Ascending aorta (tissue), 2 donors: Measurements from ENCODE around the gene COLEC12. TPM values are rescaled to one million over a fixed set of nuclear protein-coding genes. Genes with fewer than 3 reads are reported as not detected.
"Not testable (repeated sequence)": the region's sequence is repeated elsewhere in the genome, so short reads cannot be mapped to it uniquely, and the experiment has no call there.

Experiments
- DNase-seq, 2 donors: peaks; one replicate each; pipeline ENCODE4 v3.0.0-alpha.2; 2019; ENCODE audit warnings: low spot score in 2 of 2
- H3K27ac ChIP-seq, 2 donors: fragments of 200-600 bp; sonication (generic); one replicate each; pipeline ENCODE4 v1.5.1; 2016 to 2017; ENCODE audit warnings: mild to moderate bottlenecking in 1 of 2
- H3K27me3 ChIP-seq: fragments of 200-600 bp; sonication (generic); one replicate; pipeline ENCODE4 v1.5.1; 2017
- H3K36me3 ChIP-seq, 2 donors: fragments of 200-600 bp; sonication (generic); one replicate each; pipeline ENCODE4 v1.5.1; 2016
- H3K4me1 ChIP-seq, 2 donors: fragments of 200-600 bp; sonication (generic); one replicate each; pipeline ENCODE4 v1.5.1; 2016 to 2017; ENCODE audit warnings: mild to moderate bottlenecking in 1 of 2
- H3K4me3 ChIP-seq, 2 donors: fragments of 200-600 bp; sonication (generic); one replicate each; pipeline ENCODE4 v1.5.1; 2016 to 2017; ENCODE audit warnings: mild to moderate bottlenecking in 1 of 2
- H3K9me3 ChIP-seq, 2 donors: fragments of 200-600 bp; sonication (generic); one replicate each; pipeline ENCODE4 v1.5.1; 2016
- intact Hi-C: fragments of 100-400 bp; cut with DNase I; formaldehyde crosslinking; loops from one replicate; pipeline ENCODE4 v1.15.1; 2023
- total RNA-seq: library from RNA; depleted of rRNA; stranded (reverse); fragments of >200 nt; gene quantifications from one replicate; pipeline ENCODE4 v1.1.0, GENCODE V29; 2016
- TF ChIP-seq, protein P1 (sequence below), 3 experiments: fragments of 200-600 bp in 2 of 3; fragments of 450-650 bp in 1 of 3; sonication (generic) in 2 of 3; IDR thresholded peaks; one replicate each; pipeline ENCODE4 v1.5.1; 2016 to 2019; ENCODE audit warnings: antibody characterized with exemption in 3 of 3, mild to moderate bottlenecking in 1 of 3, moderate library complexity in 1 of 3

COLEC12 gene
- total RNA-seq, 1 donor from 2014 or later, result 9.5 TPM

DNA sequence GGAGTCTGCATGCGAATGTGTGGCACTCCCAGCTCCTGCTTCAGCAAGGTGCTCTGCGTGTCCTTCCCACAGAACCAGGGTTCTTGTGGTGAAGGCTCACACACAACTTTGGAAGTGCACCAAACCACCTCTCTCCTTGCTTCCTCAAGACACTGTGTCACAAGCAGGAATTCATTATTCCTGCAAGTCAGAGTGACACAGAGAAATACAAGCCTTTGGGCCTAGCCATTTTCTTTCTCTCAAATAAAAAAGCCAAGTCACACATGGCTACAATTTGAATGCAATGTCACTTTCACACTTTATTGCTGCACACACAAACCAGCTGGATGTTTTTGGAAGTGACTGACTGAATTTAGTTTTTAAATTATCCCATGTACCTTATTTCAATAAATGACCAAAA is 202.6 kb downstream of the COLEC12 start:
- intact Hi-C loops, result no loop called here
- TF ChIP-seq, protein P1, sequence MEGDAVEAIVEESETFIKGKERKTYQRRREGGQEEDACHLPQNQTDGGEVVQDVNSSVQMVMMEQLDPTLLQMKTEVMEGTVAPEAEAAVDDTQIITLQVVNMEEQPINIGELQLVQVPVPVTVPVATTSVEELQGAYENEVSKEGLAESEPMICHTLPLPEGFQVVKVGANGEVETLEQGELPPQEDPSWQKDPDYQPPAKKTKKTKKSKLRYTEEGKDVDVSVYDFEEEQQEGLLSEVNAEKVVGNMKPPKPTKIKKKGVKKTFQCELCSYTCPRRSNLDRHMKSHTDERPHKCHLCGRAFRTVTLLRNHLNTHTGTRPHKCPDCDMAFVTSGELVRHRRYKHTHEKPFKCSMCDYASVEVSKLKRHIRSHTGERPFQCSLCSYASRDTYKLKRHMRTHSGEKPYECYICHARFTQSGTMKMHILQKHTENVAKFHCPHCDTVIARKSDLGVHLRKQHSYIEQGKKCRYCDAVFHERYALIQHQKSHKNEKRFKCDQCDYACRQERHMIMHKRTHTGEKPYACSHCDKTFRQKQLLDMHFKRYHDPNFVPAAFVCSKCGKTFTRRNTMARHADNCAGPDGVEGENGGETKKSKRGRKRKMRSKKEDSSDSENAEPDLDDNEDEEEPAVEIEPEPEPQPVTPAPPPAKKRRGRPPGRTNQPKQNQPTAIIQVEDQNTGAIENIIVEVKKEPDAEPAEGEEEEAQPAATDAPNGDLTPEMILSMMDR (IDR thresholded peaks at IDR 0.05), result no peak

DNA sequence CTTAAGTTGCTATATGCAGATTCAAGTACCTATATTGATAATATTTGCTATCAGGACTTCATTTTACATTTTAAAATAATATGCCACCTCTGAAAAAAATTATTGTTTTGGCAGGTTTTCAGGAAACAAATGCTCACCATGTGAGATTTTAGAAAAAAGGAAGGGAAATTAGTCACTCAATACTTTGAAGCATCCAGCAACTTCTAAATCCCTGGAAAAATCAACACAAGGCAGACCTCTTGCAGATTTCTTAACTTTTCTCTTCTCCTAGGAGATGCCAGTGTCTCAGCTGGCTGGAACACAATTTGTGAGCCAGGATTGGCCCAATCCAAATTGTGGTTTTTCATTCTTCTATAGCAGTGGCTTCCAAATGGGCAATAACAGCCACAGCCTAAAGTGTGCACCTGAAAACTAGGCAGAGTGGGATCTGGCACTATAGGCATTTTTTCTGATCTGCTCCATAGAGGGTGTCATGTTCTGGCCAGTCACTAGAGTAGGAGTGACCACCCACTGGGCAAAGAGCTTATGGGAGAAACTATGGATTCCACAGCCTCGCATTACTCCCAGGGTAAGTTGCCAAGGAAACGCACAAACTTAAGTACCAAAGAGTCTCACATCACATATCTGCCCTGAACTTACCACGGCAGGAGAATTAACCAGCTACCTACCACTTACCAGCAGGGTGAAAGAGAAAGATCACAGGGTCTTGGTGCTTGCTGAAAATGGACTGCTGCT is 204.6 kb downstream of the COLEC12 start:
- Histone ChIP-seq H3K36me3 (no peaks in the 10 kb centered on the region), H3K27ac (peak overlapping the region in 1 of 2 donors; percentile 25), H3K4me1 (peaks cover 0 to 6% of the 10 kb centered on the region in 2 donors), H3K27me3 (no peaks in the 10 kb centered on the region), H3K9me3 (no peaks in the 10 kb centered on the region), H3K4me3 (no peak overlapping the region)
- TF ChIP-seq, protein P1 (IDR thresholded peaks at IDR 0.05), result no peak
- intact Hi-C loops, result no loop called here
- DNase-seq, result no peak

More for the DNA sequence above, 202.6 kb downstream of the COLEC12 start:
- no peaks in the 10 kb centered on the region for H3K9me3 ChIP-seq
- no peaks in the 10 kb centered on the region for H3K36me3 ChIP-seq
- no peak overlapping the region for H3K4me3 ChIP-seq
- H3K27me3 ChIP-seq, result no peaks in the 10 kb centered on the region
- DNase-seq, result no peak
- H3K4me1 ChIP-seq, result peaks cover 0 to 6% of the 10 kb centered on the region in 2 donors
- H3K27ac ChIP-seq, result no peak overlapping the region

GRCh38 chr18:294566-294965 is 205.9 kb downstream of the COLEC12 start:
- no peak overlapping the region for H3K4me3 ChIP-seq
- intact Hi-C loops, result no loop called here

DNA sequence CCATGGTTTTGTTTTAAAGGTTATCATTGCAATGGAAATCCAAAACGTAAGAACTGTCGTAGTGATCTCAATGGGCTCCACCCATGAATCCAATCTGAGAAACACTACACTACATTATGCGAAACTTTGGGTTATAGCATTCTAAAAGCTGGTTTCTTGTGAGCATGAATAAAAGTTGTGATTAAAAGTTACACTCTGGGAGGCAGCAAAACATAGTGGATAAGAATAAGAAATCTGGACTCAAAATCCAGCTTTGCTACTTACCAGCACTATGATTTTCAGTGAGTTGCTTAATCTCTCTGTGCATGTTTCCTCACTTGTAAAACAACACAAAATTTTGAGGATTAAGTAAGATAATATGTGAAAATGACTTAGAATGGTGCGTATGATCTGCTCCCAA is 207.0 kb downstream of the COLEC12 start:
- DNase-seq, result no peak
- Histone ChIP-seq H3K4me3 (no peak overlapping the region), H3K36me3 (no peaks in the 10 kb centered on the region), H3K9me3 (no peaks in the 10 kb centered on the region), H3K27ac (no peak overlapping the region), H3K4me1 (peaks cover 0 to 6% of the 10 kb centered on the region in 2 donors), H3K27me3 (no peaks in the 10 kb centered on the region)
- intact Hi-C loops, result no loop called here
- TF ChIP-seq, protein P1 (IDR thresholded peaks at IDR 0.05), result peak in 1 of 3 experiments; percentile 17

More at GRCh38 chr18:294566-294965, 205.9 kb downstream of the COLEC12 start:
- TF ChIP-seq, protein P1 (IDR thresholded peaks at IDR 0.05), result no peak
- H3K27me3 ChIP-seq, result no peaks in the 10 kb centered on the region
- no peaks in the 10 kb centered on the region for H3K36me3 ChIP-seq
- DNase-seq, result no peak
- no peaks in the 10 kb centered on the region for H3K9me3 ChIP-seq
- H3K4me1 ChIP-seq, result peaks cover 0 to 6% of the 10 kb centered on the region in 2 donors
- H3K27ac ChIP-seq, result no peak overlapping the region

GRCh38 chr18:292271-292670 is 208.2 kb downstream of the COLEC12 start:
- no peaks in the 10 kb centered on the region for H3K36me3 ChIP-seq
- peaks cover 0 to 6% of the 10 kb centered on the region in 2 donors for H3K4me1 ChIP-seq
- no peaks in the 10 kb centered on the region for H3K27me3 ChIP-seq
- no peak overlapping the region for H3K27ac ChIP-seq
- no peak overlapping the region for H3K4me3 ChIP-seq
- no peak for DNase-seq
- intact Hi-C loops, result no loop called here
- TF ChIP-seq, protein P1 (IDR thresholded peaks at IDR 0.05), result no peak
- H3K9me3 ChIP-seq, result no peaks in the 10 kb centered on the region

DNA sequence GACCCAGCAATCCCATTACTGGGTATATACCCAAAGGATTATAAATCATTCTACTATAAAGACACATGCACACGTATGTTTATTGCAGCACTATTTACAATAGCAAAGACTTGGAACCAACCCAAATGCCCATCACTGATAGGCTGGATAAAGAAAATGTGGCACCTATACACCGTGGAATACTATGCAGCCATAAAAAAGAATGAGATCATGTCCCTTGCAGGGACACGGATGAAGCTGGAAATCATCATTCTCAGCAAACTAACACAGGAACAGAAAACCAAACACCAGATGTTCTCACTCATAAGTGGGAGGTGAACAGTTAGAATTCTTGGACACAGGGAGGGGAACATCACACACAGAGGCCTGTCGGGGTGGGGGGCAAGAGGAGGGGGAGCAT is 210.5 kb downstream of the COLEC12 start:
- H3K27me3 ChIP-seq, intact Hi-C loops, H3K36me3 ChIP-seq, H3K4me3 ChIP-seq, DNase-seq, H3K9me3 ChIP-seq, H3K4me1 ChIP-seq, H3K27ac ChIP-seq: not testable (repeated sequence)
